Right lobe of liver (tissue), 4 donors: ENCODE data around the gene PHF21B.

ENCODE experiments used
- CTCF ChIP-seq, 4 donors: fragments of 200-600 bp in 3 of 4; fragments of 450-650 bp in 1 of 4; IDR thresholded peaks; one replicate each; pipeline versions ENCODE4 v1.5.1 to v1.8.0; 2016 to 2022; ENCODE audit warnings: antibody characterized with exemption in 4 of 4, mild to moderate bottlenecking in 2 of 4
- POLR2A ChIP-seq: fragments of 450-650 bp; IDR thresholded peaks from one replicate; pipeline ENCODE4 v1.6.1; 2017; ENCODE audit warnings: antibody characterized with exemption, mild to moderate bottlenecking
- donor health status: DM: no; HTN: no; CAD: no.
- donor health status: DM: no; HTN: no; CAD: no.
- donor health status: DM: no; HTN: yes; CAD: no.

DNA sequence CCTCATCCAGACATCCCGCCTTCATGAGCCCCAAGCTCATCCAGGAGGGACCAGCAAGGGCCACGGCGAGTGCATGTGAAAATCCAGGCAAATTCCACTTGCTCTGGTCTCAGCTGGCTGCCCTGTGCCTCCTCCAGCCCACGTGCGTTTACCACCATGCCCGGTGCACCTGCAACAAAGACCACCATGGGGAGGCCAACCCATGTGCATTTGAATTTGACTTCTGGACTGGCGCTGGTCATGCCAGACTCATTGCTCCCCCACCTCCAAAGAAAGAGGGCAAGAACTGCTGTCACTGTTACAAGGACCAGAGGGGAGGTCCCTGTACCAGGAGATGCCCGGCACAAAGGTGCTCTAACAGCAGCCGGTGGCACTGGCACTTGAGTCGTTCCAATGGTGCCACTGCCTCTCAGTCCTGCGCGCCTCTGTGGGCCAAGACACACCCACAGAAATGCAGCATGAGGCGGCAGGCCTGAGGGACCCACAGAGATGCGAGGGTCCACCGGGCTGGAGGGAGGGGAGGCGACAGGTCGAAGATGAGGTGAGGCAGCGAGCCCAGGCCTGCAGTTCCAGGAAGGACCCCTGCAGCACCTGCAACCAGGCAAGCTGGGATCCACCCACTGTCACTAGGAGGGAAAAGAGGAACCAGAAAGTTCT is 80.3 kb downstream of the PHF21B start:
- TF ChIP-seq POLR2A (no peak), CTCF (IDR thresholded peaks at IDR 0.05) (no peak)
